ENCODE measurements around the gene CNBP. TPM values are rescaled to one million over a fixed set of nuclear protein-coding genes. Genes with fewer than 3 reads are reported as not detected.

Gene CNBP
- total and polyA plus RNA-seq, 2 of the 13 experiments (the other 11 are each of a cell fraction or from before 2014, with no cell fraction given), result 282 to 354 TPM

DNA sequence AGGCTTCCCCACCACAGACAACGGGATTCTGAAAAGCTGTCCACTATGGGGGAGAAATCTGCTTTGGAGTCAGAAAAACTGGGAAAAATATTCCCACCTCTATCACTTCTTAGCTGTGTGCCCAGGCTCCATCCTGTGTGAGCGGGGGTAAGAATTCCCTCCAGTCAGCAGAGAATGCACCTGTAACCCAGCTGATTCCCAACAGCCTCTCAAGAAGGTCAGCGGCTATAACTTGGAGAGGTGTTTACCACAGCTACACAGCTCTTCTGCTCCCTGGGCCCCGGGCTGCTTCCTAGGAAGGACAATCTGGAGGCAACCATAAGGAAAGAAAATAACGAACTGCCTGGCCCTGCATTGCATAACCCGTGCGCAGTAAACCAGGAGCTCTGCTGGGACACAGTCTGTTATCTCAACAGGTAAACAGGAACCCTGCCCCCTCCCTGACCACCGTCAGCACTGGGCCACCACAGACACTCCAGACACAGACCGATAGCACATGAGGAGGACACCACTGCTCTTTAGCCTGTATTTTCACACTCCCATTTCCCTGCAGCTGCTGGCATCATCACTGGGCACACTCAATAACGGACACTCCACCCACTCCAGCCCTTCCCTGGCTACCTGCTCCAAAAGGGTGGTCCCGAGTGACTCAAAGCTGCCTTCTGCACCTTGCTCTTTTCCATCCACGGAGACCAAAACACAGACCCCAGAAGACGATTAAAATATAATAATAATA is 64.2 kb downstream of the CNBP start (continued):
- no peak for TF ChIP-seq ZFYVE20 (CRISPR knock-in tag; IDR thresholded peaks at IDR 0.05; ENCODE audit: borderline replicate concordance, low read depth)
- peak; percentile 37; the same call in 1 of the 2 replicates for TF ChIP-seq KDM5A (IDR thresholded peaks at IDR 0.05; ENCODE audit: borderline replicate concordance, low read length)
- TF ChIP-seq ZNF337 (CRISPR knock-in tag; IDR thresholded peaks at IDR 0.05; ENCODE audit: borderline replicate concordance, low read depth), result no peak
- 0 out of 2 replicates have a peak, but pooled peaks have one; percentile 58 for TF ChIP-seq CC2D1A (CRISPR knock-in tag; IDR thresholded peaks at IDR 0.05)
- TF ChIP-seq ZNF766 (CRISPR knock-in tag; IDR thresholded peaks at IDR 0.05; ENCODE audit: borderline replicate concordance), result peak; percentile 92; the same call in 1 of the 2 replicates
- 0 out of 2 replicates have a peak, but pooled peaks have one; percentile 21 for TF ChIP-seq ARID2 (CRISPR knock-in tag; IDR thresholded peaks at IDR 0.05; ENCODE audit: borderline replicate concordance)
- TF ChIP-seq, protein P1, sequence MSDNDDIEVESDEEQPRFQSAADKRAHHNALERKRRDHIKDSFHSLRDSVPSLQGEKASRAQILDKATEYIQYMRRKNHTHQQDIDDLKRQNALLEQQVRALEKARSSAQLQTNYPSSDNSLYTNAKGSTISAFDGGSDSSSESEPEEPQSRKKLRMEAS (IDR thresholded peaks at IDR 0.05), result peak; percentile 80
- TF ChIP-seq, protein P2, sequence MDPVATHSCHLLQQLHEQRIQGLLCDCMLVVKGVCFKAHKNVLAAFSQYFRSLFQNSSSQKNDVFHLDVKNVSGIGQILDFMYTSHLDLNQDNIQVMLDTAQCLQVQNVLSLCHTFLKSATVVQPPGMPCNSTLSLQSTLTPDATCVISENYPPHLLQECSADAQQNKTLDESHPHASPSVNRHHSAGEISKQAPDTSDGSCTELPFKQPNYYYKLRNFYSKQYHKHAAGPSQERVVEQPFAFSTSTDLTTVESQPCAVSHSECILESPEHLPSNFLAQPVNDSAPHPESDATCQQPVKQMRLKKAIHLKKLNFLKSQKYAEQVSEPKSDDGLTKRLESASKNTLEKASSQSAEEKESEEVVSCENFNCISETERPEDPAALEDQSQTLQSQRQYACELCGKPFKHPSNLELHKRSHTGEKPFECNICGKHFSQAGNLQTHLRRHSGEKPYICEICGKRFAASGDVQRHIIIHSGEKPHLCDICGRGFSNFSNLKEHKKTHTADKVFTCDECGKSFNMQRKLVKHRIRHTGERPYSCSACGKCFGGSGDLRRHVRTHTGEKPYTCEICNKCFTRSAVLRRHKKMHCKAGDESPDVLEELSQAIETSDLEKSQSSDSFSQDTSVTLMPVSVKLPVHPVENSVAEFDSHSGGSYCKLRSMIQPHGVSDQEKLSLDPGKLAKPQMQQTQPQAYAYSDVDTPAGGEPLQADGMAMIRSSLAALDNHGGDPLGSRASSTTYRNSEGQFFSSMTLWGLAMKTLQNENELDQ (CRISPR knock-in tag; IDR thresholded peaks at IDR 0.05; ENCODE audit: borderline replicate concordance), result 0 out of 2 replicates have a peak, but pooled peaks have one; percentile 30
- TF ChIP-seq, protein P3, sequence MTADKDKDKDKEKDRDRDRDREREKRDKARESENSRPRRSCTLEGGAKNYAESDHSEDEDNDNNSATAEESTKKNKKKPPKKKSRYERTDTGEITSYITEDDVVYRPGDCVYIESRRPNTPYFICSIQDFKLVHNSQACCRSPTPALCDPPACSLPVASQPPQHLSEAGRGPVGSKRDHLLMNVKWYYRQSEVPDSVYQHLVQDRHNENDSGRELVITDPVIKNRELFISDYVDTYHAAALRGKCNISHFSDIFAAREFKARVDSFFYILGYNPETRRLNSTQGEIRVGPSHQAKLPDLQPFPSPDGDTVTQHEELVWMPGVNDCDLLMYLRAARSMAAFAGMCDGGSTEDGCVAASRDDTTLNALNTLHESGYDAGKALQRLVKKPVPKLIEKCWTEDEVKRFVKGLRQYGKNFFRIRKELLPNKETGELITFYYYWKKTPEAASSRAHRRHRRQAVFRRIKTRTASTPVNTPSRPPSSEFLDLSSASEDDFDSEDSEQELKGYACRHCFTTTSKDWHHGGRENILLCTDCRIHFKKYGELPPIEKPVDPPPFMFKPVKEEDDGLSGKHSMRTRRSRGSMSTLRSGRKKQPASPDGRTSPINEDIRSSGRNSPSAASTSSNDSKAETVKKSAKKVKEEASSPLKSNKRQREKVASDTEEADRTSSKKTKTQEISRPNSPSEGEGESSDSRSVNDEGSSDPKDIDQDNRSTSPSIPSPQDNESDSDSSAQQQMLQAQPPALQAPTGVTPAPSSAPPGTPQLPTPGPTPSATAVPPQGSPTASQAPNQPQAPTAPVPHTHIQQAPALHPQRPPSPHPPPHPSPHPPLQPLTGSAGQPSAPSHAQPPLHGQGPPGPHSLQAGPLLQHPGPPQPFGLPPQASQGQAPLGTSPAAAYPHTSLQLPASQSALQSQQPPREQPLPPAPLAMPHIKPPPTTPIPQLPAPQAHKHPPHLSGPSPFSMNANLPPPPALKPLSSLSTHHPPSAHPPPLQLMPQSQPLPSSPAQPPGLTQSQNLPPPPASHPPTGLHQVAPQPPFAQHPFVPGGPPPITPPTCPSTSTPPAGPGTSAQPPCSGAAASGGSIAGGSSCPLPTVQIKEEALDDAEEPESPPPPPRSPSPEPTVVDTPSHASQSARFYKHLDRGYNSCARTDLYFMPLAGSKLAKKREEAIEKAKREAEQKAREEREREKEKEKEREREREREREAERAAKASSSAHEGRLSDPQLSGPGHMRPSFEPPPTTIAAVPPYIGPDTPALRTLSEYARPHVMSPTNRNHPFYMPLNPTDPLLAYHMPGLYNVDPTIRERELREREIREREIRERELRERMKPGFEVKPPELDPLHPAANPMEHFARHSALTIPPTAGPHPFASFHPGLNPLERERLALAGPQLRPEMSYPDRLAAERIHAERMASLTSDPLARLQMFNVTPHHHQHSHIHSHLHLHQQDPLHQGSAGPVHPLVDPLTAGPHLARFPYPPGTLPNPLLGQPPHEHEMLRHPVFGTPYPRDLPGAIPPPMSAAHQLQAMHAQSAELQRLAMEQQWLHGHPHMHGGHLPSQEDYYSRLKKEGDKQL (CRISPR knock-in tag; IDR thresholded peaks at IDR 0.05; ENCODE audit: low read depth), result peak; percentile 81
- TF ChIP-seq, protein P4, sequence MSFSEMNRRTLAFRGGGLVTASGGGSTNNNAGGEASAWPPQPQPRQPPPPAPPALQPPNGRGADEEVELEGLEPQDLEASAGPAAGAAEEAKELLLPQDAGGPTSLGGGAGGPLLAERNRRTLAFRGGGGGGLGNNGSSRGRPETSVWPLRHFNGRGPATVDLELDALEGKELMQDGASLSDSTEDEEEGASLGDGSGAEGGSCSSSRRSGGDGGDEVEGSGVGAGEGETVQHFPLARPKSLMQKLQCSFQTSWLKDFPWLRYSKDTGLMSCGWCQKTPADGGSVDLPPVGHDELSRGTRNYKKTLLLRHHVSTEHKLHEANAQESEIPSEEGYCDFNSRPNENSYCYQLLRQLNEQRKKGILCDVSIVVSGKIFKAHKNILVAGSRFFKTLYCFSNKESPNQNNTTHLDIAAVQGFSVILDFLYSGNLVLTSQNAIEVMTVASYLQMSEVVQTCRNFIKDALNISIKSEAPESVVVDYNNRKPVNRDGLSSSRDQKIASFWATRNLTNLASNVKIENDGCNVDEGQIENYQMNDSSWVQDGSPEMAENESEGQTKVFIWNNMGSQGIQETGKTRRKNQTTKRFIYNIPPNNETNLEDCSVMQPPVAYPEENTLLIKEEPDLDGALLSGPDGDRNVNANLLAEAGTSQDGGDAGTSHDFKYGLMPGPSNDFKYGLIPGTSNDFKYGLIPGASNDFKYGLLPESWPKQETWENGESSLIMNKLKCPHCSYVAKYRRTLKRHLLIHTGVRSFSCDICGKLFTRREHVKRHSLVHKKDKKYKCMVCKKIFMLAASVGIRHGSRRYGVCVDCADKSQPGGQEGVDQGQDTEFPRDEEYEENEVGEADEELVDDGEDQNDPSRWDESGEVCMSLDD (CRISPR knock-in tag; IDR thresholded peaks at IDR 0.05; ENCODE audit: borderline replicate concordance), result no peak; the same call in 1 of the 2 replicates
- TF ChIP-seq ZNF556 (CRISPR knock-in tag; IDR thresholded peaks at IDR 0.05; ENCODE audit: borderline replicate concordance), result peak; percentile 55; the same call in 1 of the 2 replicates
- TF ChIP-seq, protein P5, sequence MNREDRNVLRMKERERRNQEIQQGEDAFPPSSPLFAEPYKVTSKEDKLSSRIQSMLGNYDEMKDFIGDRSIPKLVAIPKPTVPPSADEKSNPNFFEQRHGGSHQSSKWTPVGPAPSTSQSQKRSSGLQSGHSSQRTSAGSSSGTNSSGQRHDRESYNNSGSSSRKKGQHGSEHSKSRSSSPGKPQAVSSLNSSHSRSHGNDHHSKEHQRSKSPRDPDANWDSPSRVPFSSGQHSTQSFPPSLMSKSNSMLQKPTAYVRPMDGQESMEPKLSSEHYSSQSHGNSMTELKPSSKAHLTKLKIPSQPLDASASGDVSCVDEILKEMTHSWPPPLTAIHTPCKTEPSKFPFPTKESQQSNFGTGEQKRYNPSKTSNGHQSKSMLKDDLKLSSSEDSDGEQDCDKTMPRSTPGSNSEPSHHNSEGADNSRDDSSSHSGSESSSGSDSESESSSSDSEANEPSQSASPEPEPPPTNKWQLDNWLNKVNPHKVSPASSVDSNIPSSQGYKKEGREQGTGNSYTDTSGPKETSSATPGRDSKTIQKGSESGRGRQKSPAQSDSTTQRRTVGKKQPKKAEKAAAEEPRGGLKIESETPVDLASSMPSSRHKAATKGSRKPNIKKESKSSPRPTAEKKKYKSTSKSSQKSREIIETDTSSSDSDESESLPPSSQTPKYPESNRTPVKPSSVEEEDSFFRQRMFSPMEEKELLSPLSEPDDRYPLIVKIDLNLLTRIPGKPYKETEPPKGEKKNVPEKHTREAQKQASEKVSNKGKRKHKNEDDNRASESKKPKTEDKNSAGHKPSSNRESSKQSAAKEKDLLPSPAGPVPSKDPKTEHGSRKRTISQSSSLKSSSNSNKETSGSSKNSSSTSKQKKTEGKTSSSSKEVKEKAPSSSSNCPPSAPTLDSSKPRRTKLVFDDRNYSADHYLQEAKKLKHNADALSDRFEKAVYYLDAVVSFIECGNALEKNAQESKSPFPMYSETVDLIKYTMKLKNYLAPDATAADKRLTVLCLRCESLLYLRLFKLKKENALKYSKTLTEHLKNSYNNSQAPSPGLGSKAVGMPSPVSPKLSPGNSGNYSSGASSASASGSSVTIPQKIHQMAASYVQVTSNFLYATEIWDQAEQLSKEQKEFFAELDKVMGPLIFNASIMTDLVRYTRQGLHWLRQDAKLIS (CRISPR knock-in tag; IDR thresholded peaks at IDR 0.05), result peak; percentile 43; the same call in 1 of the 2 replicates

All from HepG2 (cell line).